ENCODE data around the gene PHF21A. TPM values are rescaled to one million over a fixed set of nuclear protein-coding genes. Genes with fewer than 3 reads are reported as not detected.

PHF21A gene
- total RNA-seq, 1 experiment from 2014 or later: 20.5 TPM

DNA sequence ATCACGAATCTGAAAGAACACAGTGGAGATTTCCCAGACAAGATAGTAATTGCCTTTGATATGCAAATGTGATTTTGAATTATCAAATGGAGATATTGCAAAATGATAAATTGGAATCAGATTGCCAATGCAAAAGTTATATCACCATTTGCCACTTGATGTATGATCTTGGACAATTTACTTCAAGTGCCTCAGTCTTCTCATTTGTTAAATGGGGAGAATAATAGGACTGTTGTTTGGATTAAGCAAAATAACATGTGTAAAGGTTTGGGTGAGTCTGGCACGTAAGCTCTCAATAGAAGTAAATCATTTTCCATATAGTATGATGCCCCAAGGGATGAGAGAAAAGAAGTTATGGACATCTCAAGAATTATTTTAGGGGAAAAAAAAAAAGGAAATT lies 7.9 kb upstream of the PHF21A start:
- CTCF ChIA-PET: interaction anchor here (0.7 to 1.1 kb wide), 2 partner anchors 25 to 187 kb away, joined by 3 read pairs; no protein-coding TSS in a partner anchor
- intact Hi-C loops (cut with micrococcal nuclease; ENCODE audit: unreplicated experiment): no loop called here

DNA sequence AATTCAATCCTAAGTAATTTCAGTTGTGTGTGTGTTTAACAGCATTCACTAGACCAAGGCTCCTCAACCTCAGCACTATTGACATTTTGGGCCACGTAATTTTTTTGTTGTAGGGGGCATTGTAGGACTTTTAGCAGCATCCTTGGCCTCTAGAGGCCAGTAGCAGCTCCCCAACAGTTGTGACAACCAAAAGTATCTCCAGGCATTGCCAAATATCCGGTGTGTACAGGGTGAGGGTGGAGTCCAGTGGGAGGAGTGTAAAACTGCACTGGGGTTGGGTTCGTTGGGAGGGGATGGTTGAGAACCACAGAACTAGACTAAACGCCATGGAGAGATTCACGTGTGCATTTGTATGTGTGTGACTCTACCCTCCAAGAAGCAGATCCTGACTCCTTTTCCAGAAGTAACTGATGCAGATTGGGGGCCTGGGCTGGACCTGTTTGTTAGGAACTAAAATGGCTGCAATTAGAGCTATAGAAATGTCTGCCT lies 5.9 kb upstream of the PHF21A start:
- TF ChIP-seq, protein P1, sequence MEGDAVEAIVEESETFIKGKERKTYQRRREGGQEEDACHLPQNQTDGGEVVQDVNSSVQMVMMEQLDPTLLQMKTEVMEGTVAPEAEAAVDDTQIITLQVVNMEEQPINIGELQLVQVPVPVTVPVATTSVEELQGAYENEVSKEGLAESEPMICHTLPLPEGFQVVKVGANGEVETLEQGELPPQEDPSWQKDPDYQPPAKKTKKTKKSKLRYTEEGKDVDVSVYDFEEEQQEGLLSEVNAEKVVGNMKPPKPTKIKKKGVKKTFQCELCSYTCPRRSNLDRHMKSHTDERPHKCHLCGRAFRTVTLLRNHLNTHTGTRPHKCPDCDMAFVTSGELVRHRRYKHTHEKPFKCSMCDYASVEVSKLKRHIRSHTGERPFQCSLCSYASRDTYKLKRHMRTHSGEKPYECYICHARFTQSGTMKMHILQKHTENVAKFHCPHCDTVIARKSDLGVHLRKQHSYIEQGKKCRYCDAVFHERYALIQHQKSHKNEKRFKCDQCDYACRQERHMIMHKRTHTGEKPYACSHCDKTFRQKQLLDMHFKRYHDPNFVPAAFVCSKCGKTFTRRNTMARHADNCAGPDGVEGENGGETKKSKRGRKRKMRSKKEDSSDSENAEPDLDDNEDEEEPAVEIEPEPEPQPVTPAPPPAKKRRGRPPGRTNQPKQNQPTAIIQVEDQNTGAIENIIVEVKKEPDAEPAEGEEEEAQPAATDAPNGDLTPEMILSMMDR (IDR thresholded peaks at IDR 0.05; ENCODE audit: unreplicated experiment): peak; percentile 36
- Mint-ChIP-seq H3K36me3 (ENCODE audit: insufficient read depth, unreplicated experiment) (peaks cover 5% of the 10 kb centered on the region), H3K4me3 (ENCODE audit: low read depth, unreplicated experiment) (no peak overlapping the region), H3K4me1 (ENCODE audit: low read depth, unreplicated experiment) (peaks cover 8% of the 10 kb centered on the region), H3K27me3 (ENCODE audit: unreplicated experiment) (no peaks in the 10 kb centered on the region), H3K9me3 (ENCODE audit: low read depth, unreplicated experiment) (no peaks in the 10 kb centered on the region), H3K27ac (ENCODE audit: unreplicated experiment) (no peak overlapping the region)
- intact Hi-C loops (cut with micrococcal nuclease; ENCODE audit: unreplicated experiment): no loop called here
- BruUV-seq (replicated peaks): no TSS peak
- peak; percentile 62 for DNase-seq
- CTCF ChIA-PET: interaction anchor here (0.8 to 1.0 kb wide), 2 partner anchors 28 to 33 kb away, joined by 3 read pairs; no protein-coding TSS in a partner anchor

More for the DNA sequence above, 7.9 kb upstream of the PHF21A start:
- DNase-seq: no peak
- Mint-ChIP-seq H3K4me3 (ENCODE audit: low read depth, unreplicated experiment) (no peak overlapping the region), H3K4me1 (ENCODE audit: low read depth, unreplicated experiment) (peaks cover 8% of the 10 kb centered on the region), H3K9me3 (ENCODE audit: low read depth, unreplicated experiment) (no peaks in the 10 kb centered on the region), H3K27me3 (ENCODE audit: unreplicated experiment) (no peaks in the 10 kb centered on the region), H3K27ac (ENCODE audit: unreplicated experiment) (no peak overlapping the region), H3K36me3 (ENCODE audit: insufficient read depth, unreplicated experiment) (no peaks in the 10 kb centered on the region)
- no TSS peak for BruUV-seq (replicated peaks)
- TF ChIP-seq, protein P1 (IDR thresholded peaks at IDR 0.05; ENCODE audit: unreplicated experiment): no peak

DNA sequence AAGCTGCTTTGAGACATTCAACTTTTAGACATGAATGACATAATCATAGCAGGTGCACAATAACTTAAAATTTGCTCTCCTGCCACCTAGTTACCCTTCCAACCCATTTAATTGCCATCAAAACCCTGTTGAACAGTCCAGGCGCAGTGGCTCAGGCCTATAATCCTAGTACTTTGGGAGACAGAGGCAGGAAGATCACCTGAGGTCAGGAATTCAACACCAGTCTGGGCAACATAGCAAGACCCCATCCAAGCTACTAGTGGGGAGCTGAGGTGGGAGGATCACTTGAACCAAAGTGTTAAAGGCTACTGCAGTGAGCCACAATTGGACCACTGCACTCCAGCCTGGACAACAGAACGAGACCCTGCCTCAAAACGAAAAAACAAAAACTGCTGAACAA lies 4.0 kb upstream of the PHF21A start:
- TF ChIP-seq, protein P1 (IDR thresholded peaks at IDR 0.05; ENCODE audit: unreplicated experiment): no peak
- no peaks in the 10 kb centered on the region for H3K27me3 Mint-ChIP-seq (ENCODE audit: unreplicated experiment)
- DNase-seq: no peak
- no peak overlapping the region for H3K4me3 Mint-ChIP-seq (ENCODE audit: low read depth, unreplicated experiment)
- no TSS peak for BruUV-seq (replicated peaks)
- peaks cover 24% of the 10 kb centered on the region for H3K36me3 Mint-ChIP-seq (ENCODE audit: insufficient read depth, unreplicated experiment)
- H3K9me3 Mint-ChIP-seq (ENCODE audit: low read depth, unreplicated experiment): no peaks in the 10 kb centered on the region
- CTCF ChIA-PET: no interaction called here
- intact Hi-C loops (cut with micrococcal nuclease; ENCODE audit: unreplicated experiment): no loop called here
- no peak overlapping the region for H3K27ac Mint-ChIP-seq (ENCODE audit: unreplicated experiment)
- H3K4me1 Mint-ChIP-seq (ENCODE audit: low read depth, unreplicated experiment): peaks cover 8% of the 10 kb centered on the region

DNA sequence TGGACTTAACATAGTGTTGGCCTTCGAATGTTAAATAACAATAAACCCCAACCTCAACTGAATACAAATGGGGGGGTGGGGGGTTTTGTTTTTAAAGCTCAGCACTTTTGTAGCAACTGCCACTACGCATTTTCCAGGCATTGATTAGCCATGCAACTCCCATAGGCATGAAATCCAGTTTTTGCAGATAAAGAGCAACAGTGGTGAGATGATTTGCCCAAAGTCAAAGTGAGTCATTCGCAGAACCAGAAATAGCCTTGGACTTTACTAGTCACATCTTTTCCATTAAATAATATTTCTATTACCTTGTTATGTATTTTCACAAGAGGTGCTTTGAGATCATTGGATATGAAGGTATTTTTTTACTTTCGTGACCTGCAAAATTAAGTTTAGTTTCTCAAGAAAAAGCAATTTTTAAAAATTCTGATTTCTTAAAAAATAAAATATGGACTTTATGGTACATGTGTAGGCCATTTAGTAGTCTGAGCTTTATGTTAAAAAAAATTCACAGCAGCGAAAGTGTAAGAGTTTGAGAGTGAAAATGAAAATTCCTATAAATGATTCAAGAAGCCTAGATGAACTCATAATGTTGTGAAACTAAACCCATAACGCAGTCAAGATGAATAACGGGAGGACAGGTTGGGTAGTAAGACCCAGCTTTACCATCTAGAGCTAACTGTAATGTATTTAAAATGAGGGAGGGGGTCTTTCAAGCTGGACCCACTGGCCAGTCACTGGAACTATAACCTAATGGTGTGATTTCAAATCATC lies 1.9 kb upstream of the PHF21A start:
- H3K4me3 Mint-ChIP-seq (ENCODE audit: low read depth, unreplicated experiment): no peak overlapping the region
- BruUV-seq (replicated peaks): no TSS peak
- H3K27me3 Mint-ChIP-seq (ENCODE audit: unreplicated experiment): no peaks in the 10 kb centered on the region
- intact Hi-C loops (cut with micrococcal nuclease; ENCODE audit: unreplicated experiment): loop anchor here (5.0 kb wide), 1 partner anchor 119 kb away; no protein-coding TSS in a partner anchor
- no peaks in the 10 kb centered on the region for H3K9me3 Mint-ChIP-seq (ENCODE audit: low read depth, unreplicated experiment)
- peaks cover 18% of the 10 kb centered on the region for H3K4me1 Mint-ChIP-seq (ENCODE audit: low read depth, unreplicated experiment)
- TF ChIP-seq, protein P1 (IDR thresholded peaks at IDR 0.05; ENCODE audit: unreplicated experiment): no peak
- DNase-seq: no peak
- CTCF ChIA-PET: no interaction called here
- H3K27ac Mint-ChIP-seq (ENCODE audit: unreplicated experiment): no peak overlapping the region
- H3K36me3 Mint-ChIP-seq (ENCODE audit: insufficient read depth, unreplicated experiment): peaks cover 37% of the 10 kb centered on the region

Measured in Calu3 (cell line).